Gastroesophageal sphincter (tissue), 3 donors: Measurements from ENCODE around the gene COL18A1.

Source experiments
- CTCF ChIP-seq, 4 experiments: fragments of 200-600 bp in 2 of 4; fragments of 450-650 bp in 2 of 4; sonication (generic) in 1 of 4; IDR thresholded peaks; one replicate each; pipeline ENCODE4 v1.5.1; 2017 to 2019; ENCODE audit warnings: antibody characterized with exemption in 4 of 4, mild to moderate bottlenecking in 2 of 4, moderate library complexity in 2 of 4
- POLR2A ChIP-seq, 2 donors: fragments of 450-650 bp; IDR thresholded peaks; one replicate each; pipeline ENCODE4 v1.6.1; 2017; ENCODE audit warnings: antibody characterized with exemption in 2 of 2, mild to moderate bottlenecking in 2 of 2, moderate library complexity in 1 of 2
- POLR2AphosphoS5 ChIP-seq: sonication (generic); formaldehyde crosslinking; IDR thresholded peaks from one replicate; pipeline ENCODE4 v1.6.1; 2017; ENCODE audit warnings: antibody characterized with exemption

DNA sequence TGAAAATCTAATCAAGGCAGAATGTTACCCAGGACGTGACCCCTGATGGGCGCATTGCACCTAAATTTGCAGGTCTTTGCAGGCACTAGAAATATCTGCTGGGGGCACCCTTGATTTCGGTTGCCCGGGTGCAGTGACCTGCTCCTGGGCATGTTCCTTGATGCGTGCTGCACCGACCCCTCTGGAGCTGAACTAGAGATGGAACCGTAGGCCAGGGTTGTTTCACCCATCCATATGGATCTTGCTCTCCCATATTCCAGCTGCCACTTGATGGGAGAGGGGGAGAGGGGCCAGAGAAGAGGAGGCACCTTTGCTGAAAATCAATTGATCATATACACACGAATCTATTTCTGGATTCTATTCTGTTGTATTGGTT, 8.4 kb upstream of the COL18A1 start:
- no peak for TF ChIP-seq CTCF (IDR thresholded peaks at IDR 0.05)
- no peak for TF ChIP-seq POLR2A (IDR thresholded peaks at IDR 0.05)
- TF ChIP-seq POLR2AphosphoS5 = no peak
